OCI-M2 (cell line): ENCODE measurements around the gene LIN9.
A peak's percentile ranks its signal among the peaks of the same experiment; 100 is the strongest.
"Not testable (repeated sequence)": the region's sequence is repeated elsewhere in the genome, so short reads cannot be mapped to it uniquely, and the experiment has no call there.

ENCODE experiments used
- DNase-seq: peaks from one replicate; lab custom pipeline; 2025; ENCODE audit not compliant: unreplicated experiment; lab: John Stamatoyannopoulos, UW

LIN9 gene

DNA sequence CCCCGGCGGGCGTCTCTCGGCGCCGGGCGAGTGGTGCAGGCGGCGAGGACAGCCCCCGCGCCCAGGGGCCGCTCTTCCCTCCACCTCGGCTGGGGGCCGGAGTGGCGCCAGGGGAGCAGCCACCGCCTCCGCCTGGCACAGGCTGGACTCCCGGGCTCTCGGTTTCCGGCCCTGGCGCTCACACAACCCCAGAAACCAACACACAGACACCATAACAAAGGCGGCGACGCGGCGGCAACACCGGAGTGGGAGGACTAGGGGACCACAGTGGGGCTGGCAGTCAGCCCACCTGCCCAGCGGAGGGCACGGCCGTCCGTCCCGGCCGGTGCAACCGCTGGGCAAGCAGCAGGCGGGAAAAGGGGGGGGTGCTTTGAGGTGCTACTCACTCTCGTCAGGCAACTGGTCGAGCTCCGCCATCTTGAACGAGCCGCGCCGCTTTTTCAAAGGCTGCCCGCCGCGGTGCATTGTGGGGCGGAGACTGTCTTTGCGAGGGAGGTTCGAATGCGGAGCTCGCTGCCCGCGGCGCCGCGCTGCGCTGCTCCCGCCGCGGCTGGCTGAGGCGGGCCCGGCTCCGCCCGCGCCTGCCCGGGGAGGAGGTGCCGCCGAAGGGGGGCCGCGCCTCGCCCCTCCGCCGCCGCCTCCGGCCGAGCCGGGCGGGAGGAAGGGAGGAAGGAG, at the start of gene LIN9:
Gene LIN9, minus strand, starts transcription at position 442 of the 675 bp plus-strand sequence. Its CDS starts 25 bp downstream, at position 417.
- DNase-seq: peak; percentile 6

DNA sequence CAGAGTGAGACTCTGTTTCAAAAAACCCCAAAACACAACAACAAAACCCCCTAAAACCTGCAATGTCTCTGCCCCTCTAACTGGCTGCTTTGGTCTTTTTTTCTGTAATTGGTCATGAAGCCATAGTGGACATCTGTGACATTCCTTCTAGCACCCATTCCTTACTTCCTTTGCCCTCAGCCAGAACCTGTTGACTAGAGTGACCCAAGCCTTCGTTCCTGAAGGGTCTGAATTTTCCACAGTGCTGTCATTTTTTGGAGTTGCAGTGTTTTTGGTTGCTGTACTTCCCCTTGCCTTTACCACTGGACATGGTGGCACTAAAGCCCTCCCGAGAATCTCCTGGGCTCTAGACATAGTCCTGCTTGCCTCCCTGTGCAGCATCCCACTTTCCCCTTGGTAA, 48.5 kb upstream of the LIN9 start:
- DNase-seq: no peak

- no peak for DNase-seq
Observed at GRCh38 chr1:226355669-226356551, 46.9 kb upstream of the LIN9 start.

DNA sequence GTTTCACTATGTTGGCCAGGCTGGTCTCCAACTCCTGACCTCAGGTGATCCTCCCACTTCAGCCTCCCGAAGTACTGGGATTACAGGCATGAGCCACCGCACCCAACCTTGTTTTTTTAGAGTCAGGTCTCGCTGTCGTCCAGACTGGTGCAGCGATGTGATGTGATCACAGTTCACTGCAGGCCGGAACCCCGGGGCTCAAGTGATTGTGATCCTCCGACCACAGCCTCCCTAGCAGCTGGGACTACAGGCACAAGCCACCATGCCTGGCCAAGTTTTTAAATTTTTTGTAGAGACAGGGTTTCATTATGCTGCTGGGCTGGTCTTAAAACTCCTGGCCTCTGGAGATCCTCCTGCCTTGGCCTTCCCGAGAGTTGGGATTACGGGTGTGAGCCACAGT, 46.1 kb upstream of the LIN9 start:
- no peak for DNase-seq

GRCh38 chr1:226353698-226354525, 44.9 kb upstream of the LIN9 start:
- DNase-seq: no peak

DNA sequence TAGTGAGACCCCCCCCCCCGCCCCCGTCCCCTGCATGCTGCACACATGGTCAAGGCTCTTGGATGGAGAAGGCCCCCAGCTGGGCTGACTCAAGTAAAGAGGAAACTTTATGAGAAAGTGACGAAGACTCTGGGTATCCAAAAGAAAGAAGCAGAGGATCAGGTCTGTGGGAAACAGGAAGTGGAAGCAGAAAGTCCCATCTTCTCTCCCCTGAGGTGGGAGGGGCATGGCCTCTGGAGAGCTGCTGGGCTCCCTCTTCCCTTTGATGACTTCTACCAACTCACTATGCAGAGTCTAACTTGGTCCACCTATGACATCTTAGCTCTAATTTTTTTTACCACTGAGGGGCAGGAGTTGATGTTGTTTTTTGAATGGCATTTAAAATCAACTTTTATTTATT, 42.7 kb upstream of the LIN9 start:
- no peak for DNase-seq

DNA sequence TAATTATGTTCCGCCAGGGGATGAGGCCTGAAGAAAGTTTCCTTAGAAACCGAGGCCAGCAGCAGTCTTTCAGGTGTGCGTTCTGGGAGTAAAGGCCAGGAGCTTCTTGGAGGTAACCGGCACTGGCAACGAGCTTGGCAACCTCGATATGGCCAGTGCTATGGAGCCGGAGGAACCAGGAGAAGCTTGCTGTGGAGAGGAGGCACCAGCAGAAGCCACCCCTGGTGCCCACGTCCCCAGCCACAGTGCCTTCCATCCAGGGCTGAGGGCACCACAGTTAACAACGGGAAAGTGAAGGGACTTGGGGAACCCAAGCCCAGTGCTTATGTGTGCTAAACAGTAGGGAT, 41.5 kb upstream of the LIN9 start:
- DNase-seq: no peak

DNA sequence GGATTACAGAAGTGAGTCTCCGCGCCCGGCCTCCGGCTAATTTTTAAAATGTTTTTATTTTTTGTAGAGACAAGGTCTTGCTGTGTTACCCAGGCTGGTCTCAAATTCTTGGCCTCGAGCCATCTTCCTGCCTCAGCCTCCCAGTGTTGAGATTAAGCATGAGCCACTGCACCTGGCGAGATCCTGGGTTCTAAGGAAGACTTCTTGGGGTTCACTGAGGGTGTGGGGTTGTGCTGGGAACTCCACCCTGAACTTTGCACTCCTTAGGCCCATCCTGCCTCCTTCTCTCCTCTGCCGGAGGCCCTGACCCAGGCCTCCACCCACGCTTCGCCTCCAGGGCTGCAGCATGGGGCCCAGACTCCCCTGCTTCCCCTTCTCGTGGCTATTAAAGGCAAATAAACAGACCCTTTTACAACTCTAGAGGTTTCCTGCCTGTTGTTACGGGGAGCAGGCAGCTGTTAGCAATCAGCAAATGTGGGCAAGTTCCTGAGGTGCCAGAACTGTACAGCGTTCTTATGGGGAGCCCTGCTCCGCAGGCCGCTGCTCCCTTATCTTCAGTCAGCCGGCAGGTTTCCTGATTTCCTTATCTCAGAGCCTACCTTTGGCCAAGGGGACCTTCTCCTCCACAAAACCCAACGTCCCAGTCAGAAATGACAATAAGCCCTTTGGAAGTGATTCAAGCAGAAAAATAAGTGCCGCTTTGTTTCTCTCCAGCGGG, 41.0 kb upstream of the LIN9 start:
- no peak for DNase-seq

DNA sequence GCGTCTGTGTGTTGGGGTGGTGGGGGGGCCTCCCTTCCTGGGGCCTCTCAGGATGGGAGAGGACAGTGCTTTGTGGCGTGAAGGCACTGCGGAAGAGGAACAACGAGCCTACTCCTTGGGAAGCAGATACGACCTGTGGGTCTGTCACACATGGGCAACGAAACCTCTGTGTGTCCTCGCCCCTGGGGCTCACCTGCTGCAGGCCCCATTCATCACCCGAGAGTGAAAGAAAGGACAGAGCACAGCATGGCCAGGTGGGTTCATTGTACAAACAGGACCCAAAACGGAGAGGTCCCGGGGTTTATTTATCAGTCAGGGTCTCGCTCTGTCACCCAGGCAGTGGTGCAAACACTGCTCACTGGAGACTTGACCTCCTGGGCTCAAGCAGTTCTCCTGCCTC, 40.1 kb upstream of the LIN9 start:
- DNase-seq: no peak

DNA sequence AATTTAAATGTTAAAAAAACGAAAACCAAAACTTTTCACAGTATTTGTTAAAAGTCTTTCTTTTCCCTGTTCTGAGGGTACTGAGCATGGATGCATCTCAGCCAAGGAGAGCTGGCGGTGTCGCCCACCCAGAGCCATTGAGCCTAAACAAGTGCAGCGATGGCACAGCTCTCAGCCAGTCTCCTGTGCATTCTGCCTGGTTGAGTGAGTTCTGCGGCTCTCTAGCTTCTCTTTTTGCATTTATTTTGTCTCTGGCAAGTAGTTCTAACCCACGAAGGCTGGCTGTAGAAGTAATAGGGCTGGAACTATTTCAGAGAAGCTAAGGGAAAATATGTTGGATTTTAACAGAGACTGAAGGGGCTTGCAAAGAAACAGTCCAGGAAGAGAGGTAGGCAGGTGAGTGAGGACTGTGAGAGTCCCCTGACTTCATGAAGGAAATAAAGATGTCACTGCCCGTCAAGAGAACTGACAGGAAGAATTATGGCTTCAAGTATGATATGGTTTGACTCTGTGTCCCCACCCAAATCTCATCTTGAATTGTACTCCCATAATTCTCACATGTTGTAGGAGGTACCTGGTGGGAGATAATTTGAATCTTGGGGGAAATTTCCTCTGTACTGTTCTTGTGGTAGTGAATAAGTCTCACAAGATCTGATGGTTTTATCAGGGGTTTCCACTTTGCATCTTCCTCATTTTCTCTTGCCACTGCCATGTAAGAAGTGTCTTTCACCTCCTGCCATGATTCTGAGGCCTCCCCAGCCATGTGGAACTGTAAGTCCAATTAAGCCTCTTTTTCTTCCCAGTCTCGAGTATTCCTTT, 35.7 kb upstream of the LIN9 start:
- DNase-seq: no peak

DNA sequence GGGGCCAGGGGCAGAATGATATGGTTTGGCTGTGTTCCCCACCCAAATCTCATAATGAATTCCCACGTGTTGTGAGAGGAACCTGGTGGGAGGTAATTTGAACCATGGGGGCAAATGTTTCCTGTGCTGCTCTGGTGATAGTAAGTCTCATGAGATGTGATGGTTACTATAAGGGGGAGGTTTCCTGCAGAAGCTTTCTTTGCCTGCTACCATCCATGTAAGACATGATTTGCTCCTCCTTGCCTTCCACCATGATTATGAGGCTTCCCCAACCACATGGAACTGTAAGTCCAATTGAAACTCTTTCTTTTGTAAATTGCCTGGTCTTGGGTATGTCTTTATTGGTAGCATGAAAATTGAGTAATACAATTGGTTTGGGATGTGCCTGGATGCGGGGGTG, 33.7 kb upstream of the LIN9 start:
- no peak for DNase-seq

GRCh38 chr1:226340111-226340510, 31.1 kb upstream of the LIN9 start:
- DNase-seq: not testable (repeated sequence)

DNA sequence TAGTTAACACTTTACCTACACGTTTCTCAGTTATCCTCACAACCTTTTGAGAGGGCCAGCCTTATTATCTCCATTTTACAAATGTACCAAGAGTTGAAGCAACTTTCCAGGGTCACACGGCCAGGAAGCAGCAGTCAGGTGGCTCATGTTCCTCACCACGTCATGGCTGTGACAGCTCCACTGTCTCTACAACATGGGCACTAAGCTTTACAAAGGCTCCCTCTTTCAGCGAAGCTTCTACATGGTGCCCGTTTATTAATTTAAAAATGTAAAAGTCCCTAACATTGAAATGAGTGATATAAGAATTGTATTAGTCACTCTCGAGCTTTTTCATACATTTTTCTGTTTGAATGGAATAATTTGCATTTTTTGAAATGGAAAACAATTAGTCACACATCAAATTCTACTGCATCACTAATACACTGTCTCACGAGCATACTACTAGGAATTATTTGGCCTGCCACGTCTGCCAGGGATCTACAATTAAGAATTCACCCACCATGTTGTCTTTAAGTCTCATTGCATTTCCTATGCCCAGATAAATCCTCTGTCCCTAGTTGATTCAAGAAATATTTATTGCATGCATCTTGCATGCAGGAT, 28.4 kb upstream of the LIN9 start:
- DNase-seq: no peak

GRCh38 chr1:226335661-226336060, 26.7 kb upstream of the LIN9 start:
- DNase-seq: no peak

DNA sequence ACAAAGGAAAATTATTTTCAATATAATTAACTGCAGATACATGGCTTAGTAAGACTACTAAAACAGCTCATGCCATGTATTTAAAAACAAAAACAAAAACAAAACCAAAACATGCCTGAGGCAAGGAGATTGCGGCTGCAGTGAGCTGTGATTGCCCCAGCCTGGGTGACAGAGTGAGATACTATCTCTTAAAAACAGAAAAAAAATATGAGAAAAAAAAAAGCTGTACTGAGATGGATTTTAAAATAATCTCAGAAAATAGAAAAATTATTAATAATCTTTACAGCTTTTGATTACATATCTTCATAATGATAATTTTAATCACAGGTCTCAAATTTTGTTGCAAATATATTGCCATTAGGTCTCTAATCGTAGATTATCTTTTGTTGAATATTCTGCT, 24.0 kb upstream of the LIN9 start:
- DNase-seq: no peak

GRCh38 chr1:226329237-226329636, 20.3 kb upstream of the LIN9 start:
- DNase-seq: no peak

DNA sequence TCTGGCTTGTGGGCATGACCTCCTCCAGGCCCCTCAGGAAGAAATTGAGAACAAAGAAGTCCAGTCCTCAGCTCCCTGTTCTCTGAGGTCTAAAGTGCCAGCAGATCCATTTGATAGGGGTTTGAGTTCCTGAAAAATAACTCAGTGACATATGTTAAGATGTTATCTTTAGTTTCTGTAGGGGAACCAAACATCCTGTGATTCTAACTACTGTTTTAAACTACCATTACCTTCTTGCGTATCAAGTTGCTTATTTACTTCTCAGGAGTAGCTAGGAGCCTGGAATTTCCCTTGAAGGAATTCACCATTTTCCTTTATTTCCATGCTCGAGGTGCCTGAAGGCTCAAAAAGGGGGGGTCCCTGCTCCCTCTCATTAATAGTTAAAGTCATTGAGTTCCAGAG, 18.8 kb upstream of the LIN9 start:
- DNase-seq: no peak

DNA sequence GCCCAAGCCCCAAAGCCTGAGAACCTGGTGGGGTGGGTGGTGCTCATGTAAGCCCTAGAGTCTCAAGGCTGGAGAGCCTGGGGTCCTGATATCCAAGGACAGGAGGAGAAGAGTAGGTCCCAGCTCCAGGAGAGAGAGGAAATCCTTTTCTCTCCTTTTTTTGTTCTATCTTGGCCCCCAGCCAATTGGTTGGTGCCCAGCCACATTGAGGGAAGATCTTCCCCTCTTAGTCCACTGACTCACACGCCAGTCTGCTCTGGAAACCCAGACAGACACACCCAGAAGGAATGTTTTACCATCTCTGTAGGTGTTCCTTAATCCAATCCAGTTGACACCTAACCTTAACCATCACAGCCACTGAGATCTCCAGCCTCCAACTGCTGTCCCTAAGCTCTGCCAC, 16.2 kb upstream of the LIN9 start:
- DNase-seq: no peak

- no peak for DNase-seq
Observed at GRCh38 chr1:226324479-226324878, 15.5 kb upstream of the LIN9 start.

DNA sequence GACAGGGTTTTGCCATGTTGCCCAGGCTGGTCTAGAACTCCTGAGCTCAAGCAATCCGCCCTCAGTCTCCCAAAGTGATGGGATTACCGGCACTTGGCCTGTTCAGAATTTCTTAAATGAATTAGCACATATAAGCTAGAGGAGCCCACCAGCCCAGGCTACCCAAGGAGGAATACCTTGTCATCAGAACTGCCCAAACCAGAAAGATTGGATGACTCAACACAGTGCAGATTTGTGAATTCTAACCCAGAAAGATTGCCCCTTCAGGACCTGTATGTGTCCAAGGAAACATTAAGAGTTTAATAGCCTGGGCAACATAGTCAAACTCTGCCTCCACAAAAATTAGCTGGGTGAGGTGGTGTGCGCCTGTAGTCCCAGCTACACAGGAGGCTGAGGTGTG, 14.0 kb upstream of the LIN9 start:
- no peak for DNase-seq
